Gastroesophageal sphincter (tissue), 3 donors: ENCODE measurements around the gene FAN1.

Experiments
- POLR2A ChIP-seq, 2 donors: fragments of 450-650 bp; IDR thresholded peaks; one replicate each; pipeline ENCODE4 v1.6.1; 2017; ENCODE audit warnings: antibody characterized with exemption in 2 of 2, mild to moderate bottlenecking in 2 of 2, moderate library complexity in 1 of 2
- POLR2AphosphoS5 ChIP-seq: sonication (generic); formaldehyde crosslinking; IDR thresholded peaks from one replicate; pipeline ENCODE4 v1.6.1; 2017; ENCODE audit warnings: antibody characterized with exemption
- TF ChIP-seq, protein P1 (sequence below), 4 experiments: fragments of 200-600 bp in 2 of 4; fragments of 450-650 bp in 2 of 4; sonication (generic) in 1 of 4; IDR thresholded peaks; one replicate each; pipeline ENCODE4 v1.5.1; 2017 to 2019; ENCODE audit warnings: antibody characterized with exemption in 4 of 4, mild to moderate bottlenecking in 2 of 4, moderate library complexity in 2 of 4

DNA sequence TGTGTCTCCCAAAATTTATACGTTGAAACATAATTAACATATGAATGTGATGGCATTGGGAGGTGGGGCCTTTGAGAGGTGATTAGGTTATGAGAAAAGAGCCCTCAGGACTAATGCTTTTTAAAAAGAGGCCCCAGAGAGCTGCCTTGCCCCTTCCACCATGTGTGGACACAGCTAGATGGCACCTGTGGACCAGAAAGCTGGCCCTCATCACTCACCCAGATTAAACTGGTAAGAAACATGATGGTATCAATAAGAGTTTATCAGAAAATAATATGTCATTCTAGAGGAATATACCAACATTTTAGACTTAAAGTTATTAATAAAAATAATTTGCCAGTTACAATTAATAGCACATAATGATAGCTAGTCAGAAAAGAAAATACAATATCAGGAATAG lies 25.2 kb upstream of the FAN1 start:
- TF ChIP-seq, protein P1, sequence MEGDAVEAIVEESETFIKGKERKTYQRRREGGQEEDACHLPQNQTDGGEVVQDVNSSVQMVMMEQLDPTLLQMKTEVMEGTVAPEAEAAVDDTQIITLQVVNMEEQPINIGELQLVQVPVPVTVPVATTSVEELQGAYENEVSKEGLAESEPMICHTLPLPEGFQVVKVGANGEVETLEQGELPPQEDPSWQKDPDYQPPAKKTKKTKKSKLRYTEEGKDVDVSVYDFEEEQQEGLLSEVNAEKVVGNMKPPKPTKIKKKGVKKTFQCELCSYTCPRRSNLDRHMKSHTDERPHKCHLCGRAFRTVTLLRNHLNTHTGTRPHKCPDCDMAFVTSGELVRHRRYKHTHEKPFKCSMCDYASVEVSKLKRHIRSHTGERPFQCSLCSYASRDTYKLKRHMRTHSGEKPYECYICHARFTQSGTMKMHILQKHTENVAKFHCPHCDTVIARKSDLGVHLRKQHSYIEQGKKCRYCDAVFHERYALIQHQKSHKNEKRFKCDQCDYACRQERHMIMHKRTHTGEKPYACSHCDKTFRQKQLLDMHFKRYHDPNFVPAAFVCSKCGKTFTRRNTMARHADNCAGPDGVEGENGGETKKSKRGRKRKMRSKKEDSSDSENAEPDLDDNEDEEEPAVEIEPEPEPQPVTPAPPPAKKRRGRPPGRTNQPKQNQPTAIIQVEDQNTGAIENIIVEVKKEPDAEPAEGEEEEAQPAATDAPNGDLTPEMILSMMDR (IDR thresholded peaks at IDR 0.05), result no peak
- TF ChIP-seq POLR2A (IDR thresholded peaks at IDR 0.05) (no peak), POLR2AphosphoS5 (no peak)
